NCI-H1105 treated with DMSO at 0.1 percent for 48 hours (cell line): Measurements from ENCODE around the gene KLHL42.
"Not testable (repeated sequence)": the region's sequence is repeated elsewhere in the genome, so short reads cannot be mapped to it uniquely, and the experiment has no call there.

ENCODE experiments used
- DNase-seq: peaks from one replicate; lab custom pipeline; 2025; lab: John Stamatoyannopoulos, UW

Gene KLHL42

DNA sequence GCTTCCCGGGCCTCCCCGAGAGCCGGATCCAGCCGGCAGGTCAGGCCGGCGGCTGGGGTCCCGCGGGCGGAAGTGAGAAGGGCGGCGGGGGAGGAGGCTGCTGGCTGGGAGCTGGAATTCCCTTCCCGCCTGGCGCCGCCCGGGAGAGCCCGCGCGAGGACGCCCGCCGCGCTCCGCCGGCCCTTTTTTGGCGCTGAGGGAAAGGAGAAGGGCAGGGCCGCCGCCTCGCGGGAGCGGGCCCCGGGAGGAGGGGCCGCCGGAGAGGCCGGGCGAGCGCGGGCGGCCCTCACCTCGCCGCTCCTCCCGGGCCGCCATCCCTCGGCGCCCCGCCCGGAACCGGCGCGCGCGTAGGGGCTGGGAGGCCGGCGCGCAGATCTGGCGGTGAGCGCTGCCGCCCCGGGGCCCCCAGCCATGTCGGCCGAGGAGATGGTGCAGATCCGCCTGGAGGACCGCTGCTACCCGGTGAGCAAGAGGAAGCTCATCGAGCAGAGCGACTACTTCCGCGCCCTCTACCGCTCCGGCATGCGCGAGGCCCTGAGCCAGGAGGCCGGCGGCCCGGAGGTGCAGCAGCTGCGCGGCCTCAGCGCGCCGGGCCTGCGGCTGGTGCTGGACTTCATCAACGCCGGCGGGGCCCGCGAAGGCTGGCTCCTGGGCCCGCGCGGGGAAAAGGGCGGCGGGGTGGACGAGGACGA lies at the start of gene KLHL42, which contains the start of gene MANSC4:
KLHL42 (plus strand) TSS at position 314 of the 692 bp plus-strand sequence; CDS start at position 412, 98 bp downstream.
MANSC4 (minus strand) TSS at position 317 of the 692 bp plus-strand sequence. CDS start 8,960 bp downstream, outside the sequence.
- DNase-seq, result peak; percentile 80

DNA sequence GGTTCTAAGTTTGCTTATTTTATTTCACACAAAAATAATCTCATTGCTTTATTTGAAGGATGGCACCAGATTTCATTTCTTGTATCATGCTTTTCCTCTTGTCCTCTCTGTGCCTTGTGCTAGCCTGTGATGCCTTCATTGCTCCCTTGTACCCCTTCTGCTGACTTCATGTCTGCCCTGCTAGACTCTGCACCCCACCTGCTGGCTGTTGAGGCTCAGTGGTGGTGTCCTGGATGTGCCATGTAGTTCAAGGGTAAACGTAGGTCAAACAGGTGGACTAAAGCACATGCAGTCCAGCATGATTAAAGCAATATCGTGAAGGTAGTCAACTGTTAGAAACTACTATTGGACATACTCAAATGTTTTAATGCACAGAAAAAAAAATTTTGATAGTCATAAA lies 47.8 kb upstream of the KLHL42 start:
- no peak for DNase-seq

DNA sequence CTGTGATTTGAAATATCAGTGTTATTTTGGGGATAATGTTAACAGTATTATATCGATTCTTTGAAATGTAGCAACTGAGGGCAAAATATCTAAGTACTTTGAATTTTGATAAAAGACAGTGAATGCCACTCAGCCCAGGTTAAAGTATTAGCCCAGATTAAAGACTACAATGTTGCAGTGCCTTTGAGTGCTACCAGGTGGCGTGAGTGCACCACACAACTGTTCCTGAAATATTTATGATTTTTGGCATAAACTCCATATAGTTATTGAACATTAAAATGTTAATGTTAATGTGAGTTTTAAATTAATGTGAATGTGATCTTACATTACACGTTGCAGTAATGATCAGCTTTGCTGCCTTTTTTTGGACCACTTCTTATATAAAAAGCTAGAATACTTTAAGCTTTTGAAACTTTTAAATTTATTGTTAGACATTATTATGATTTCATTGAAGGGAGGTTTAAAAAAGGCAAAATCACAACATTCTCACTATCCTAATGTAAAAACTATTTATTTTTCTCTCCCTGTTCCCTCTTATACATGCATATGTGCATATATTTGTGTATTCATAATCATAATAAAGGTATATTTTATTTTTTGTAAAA lies 46.9 kb upstream of the KLHL42 start:
- DNase-seq, result peak; percentile 40

- DNase-seq, result no peak
These were observed 46.2 kb upstream of the KLHL42 start for GRCh38 chr12:27733791-27734190.

DNA sequence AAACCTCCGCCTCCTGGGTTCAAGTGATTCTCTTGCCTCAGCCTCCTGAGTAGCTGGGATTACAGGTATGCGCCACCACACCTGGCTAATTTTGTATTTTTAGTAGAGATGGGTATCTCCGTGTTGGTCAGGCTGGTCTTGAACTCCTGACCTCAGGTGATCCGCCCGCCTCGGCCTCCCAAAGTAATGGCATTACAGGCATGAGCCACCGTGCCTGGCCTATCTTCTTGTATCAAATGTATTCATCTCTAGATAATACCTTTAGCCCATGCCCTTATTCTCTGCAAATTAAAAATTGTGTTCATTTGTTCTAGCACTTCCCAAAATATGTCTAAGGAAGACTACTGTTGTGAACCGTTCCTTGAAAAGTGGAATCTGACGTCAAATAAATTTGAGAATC lies 45.7 kb upstream of the KLHL42 start:
- not testable (repeated sequence) for DNase-seq

GRCh38 chr12:27743601-27744000 lies 36.4 kb upstream of the KLHL42 start:
- DNase-seq, result no peak

GRCh38 chr12:27745734-27746133 lies 34.3 kb upstream of the KLHL42 start:
- not testable (repeated sequence) for DNase-seq

DNA sequence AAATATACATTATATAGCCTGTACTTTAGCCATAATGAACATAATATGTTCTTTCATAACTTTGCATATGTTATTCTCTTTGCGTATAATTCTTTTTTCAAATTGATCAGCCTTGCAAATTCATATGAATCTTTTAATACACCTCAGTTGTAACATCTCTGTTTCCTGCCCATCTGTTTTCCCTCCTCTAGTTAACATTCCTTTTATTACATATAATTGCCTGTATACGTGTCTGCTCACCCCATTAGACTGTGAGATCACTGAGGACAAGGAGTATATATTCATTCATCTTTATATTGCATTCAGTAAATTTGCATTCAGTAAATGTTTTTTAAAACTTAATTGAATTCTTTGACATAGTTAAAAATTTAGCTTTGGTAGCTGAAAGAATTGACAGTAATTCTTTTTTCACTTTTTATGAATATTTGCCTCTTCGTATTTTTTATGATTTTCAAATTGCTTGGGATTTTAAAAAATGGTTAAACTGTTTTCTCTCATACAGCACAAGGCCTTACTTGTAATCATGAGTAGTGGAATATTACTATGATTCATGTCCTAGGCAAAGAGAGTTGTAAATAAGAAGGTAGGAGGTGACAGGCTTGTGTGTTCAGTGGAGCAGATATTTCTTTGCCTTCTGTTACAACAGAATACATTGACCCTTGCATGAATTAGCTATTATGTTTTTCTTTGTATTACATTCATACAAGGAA lies 32.8 kb upstream of the KLHL42 start:
- no peak for DNase-seq

DNA sequence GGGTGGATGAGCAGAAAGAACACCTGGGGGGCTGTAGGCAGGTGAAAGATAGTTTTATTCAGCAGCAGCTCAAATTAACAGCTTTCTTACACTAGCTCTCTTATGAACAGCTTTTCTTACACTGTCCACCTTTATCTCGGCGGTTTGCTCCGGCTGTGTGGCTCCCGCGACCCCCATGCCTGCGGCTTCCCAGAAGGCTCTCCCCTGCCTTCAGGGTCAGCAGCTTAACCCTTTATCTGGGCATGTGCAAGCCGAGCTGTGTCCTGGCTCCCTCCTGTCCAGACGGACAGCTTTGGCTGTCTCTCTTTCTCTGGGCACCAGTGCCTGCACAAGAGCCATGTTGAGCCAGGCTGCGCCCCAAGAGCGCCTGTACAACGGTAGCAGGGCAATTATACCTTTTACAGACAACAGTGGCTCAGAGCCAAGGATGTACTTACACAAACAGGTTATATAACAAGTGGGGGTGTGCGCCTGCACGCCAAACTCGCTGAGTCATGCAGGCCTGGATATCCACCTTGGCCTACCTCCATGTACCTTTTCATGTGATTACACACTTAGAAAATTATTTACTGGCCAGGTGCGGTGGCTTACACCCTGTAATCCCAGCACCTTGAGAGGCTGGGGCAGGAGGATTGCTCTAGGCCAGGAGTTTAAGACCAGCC lies 28.5 kb upstream of the KLHL42 start:
- DNase-seq, result peak; percentile 54

DNA sequence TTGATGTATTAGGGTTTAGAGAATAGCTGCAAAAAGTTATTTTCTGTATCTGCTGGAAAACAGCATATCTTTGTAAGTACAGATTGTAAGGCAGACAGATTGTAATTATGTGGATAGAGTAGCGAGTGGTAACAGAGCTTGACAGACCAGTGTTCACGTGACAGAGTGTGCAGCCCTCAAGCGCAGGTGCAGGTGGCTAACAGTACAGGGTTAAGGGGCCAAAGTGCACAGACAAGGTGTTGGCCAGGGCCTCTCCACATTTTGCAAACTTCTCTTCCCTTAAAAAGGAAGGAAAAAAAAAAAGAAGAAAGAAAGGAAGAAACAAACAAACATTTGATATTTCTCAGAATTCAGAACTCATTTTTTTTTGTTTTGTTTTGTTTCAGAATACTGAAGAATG lies 25.2 kb upstream of the KLHL42 start:
- no peak for DNase-seq

- DNase-seq, result no peak
These were observed 23.3 kb upstream of the KLHL42 start for GRCh38 chr12:27756670-27757195.

GRCh38 chr12:27762757-27763156 lies 17.3 kb upstream of the KLHL42 start:
- no peak for DNase-seq

DNA sequence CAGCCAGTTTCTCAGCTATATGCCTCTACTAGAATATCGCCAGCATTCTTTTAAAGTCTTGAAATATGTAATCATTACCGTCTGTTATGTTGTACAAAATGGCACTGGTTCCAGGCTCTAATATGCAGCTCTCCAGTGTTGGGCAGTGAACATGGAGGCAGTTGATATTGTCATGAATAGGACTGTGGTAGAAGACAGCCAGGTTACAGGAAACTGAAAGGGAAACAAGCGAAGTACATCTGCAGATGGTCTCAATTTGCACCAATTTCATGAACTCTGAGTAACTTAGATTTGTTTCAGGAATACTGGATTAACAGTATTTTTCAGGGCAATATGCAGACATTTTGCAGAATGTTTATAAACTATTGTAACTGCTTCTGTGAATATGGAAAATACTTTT lies 13.4 kb upstream of the KLHL42 start:
- DNase-seq, result no peak

- DNase-seq, result no peak
These were observed 10.8 kb upstream of the KLHL42 start for GRCh38 chr12:27769142-27769673.

DNA sequence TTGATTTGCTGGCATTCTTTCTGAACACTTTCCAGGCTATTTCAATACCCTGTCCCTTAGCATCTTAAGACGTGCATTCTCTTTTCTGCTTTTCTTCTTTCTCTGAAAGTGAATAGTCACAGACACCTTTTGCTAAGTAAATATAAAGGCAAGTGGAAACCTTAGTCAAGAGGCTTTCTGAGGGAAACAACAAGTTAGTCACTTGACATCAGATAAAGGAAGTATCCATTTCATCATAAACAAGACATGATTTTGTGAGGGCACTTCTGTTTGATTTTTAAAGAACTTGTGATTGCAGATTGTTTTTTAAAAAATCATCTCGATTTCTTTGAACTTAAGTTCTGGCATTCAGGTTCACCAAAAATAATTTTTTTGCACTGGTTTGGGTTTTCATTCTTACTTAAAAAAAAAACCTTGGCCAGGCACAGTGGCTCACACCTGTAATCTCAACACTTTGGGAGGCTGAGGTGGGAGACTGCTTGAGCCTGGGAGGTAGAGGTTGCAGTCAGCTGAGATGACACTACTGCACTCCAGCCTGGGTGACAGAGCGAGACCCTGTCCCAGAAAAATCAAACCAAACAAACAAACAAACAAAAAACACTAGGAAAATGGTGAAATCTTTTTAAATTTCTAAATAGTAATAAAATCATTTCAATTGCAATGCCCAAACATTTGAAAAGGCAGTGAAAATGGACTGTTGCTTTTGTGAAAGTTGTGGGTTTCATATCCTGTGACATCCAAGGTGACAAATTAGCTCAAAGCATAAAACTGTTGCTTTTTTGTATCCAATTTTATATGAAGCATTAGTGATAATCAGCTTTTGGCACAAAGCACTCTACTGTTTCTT lies 8.3 kb upstream of the KLHL42 start:
- no peak for DNase-seq

GRCh38 chr12:27772328-27773049 lies 7.5 kb upstream of the KLHL42 start:
- DNase-seq, result no peak

DNA sequence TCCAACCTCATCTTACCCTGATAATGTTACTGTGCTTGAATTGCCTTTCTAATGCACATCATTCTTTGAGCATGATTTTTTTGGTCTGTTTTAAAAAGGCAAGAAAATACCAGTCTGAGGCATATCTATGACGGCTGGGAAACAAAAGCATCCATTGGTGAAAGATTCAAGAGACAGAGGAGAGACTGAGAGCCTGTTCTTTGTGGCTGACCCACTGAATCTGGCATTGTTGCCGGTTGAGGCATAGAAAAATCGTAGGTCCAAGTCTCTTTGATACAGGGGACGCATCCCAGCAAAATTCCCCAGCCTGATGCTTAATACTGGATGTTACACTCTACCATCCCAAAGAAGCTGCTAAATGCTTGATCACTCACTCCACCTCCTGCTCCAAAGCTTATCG lies 2.9 kb upstream of the KLHL42 start:
- no peak for DNase-seq

DNA sequence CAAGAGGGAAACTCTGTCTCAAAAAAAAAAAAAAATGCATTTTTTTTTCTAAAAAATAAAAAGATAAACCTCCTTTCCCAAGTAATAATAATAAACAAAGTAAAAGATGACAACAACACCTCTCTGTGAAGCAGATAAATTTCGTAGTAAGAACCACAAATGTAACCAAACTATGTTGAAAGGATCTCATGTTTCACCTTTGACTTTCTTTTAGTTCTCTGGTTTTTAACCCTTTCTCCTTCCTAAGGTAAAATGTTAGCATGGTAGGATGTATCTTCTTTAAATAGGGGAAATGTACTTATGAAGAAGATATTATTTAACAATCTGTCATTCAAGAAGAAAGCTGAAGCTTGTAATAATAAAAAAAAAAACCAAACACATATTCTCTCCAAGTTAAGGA lies 1.8 kb upstream of the KLHL42 start:
- DNase-seq, result no peak

- DNase-seq, result peak; percentile 37
These were observed 565 bp upstream of the KLHL42 start for GRCh38 chr12:27779416-27779919.
